HG03342 (cell line): ENCODE measurements around the gene SMIM23.
"Not testable (repeated sequence)": the region's sequence is repeated elsewhere in the genome, so short reads cannot be mapped to it uniquely, and the experiment has no call there.

Experiments used
- ATAC-seq: cut with Tn5 transposase; IDR thresholded peaks from one replicate; pipeline ENCODE4 v1.9.1; 2021; ENCODE audit warnings: mild to moderate bottlenecking, moderate library complexity; ENCODE audit not compliant: unreplicated experiment

SMIM23 gene

GRCh38 chr5:171771856-171772255 is 13.8 kb upstream of the SMIM23 start:
- ATAC-seq, result no peak

GRCh38 chr5:171773106-171773505 is 12.5 kb upstream of the SMIM23 start:
- no peak for ATAC-seq

GRCh38 chr5:171774418-171774817 is 11.2 kb upstream of the SMIM23 start:
- no peak for ATAC-seq

GRCh38 chr5:171776213-171776612 is 9.4 kb upstream of the SMIM23 start:
- no peak for ATAC-seq

GRCh38 chr5:171776770-171777759 is 8.6 kb upstream of the SMIM23 start:
- no peak for ATAC-seq

GRCh38 chr5:171781744-171782143 is 3.9 kb upstream of the SMIM23 start:
- not testable (repeated sequence) for ATAC-seq

- no peak for ATAC-seq
Measured at GRCh38 chr5:171782332-171782966, 3.2 kb upstream of the SMIM23 start.

GRCh38 chr5:171783051-171783450 is 2.6 kb upstream of the SMIM23 start:
- no peak for ATAC-seq

- ATAC-seq, result no peak
Measured at GRCh38 chr5:171789353-171789752, 3.7 kb downstream of the SMIM23 start.

GRCh38 chr5:171790408-171790807 is 4.8 kb downstream of the SMIM23 start:
- no peak for ATAC-seq

GRCh38 chr5:171794470-171794960 is 8.9 kb downstream of the SMIM23 start:
- ATAC-seq, result no peak

- ATAC-seq, result no peak
Measured at GRCh38 chr5:171795381-171795780, 9.8 kb downstream of the SMIM23 start.

- no peak for ATAC-seq
Measured at GRCh38 chr5:171796436-171796835, 10.8 kb downstream of the SMIM23 start.

- ATAC-seq, result no peak
Measured at GRCh38 chr5:171797543-171797942, 11.9 kb downstream of the SMIM23 start.

- ATAC-seq, result no peak
Measured at GRCh38 chr5:171798418-171798817, 12.8 kb downstream of the SMIM23 start.

GRCh38 chr5:171801839-171802238 is 16.2 kb downstream of the SMIM23 start:
- ATAC-seq, result no peak

- no peak for ATAC-seq
Measured at GRCh38 chr5:171805746-171806145, 20.1 kb downstream of the SMIM23 start.

- no peak for ATAC-seq
Measured at GRCh38 chr5:171806976-171807747, 21.5 kb downstream of the SMIM23 start.

GRCh38 chr5:171808453-171808852 is 22.8 kb downstream of the SMIM23 start:
- no peak for ATAC-seq

- no peak for ATAC-seq
Measured at GRCh38 chr5:171808951-171809350, 23.3 kb downstream of the SMIM23 start.

- ATAC-seq, result no peak
Measured at GRCh38 chr5:171810227-171810626, 24.6 kb downstream of the SMIM23 start.
